ENCODE results near the gene ANO2.

- no peak for TF ChIP-seq POLR2A (IDR thresholded peaks at IDR 0.05)
- TF ChIP-seq, protein P1, sequence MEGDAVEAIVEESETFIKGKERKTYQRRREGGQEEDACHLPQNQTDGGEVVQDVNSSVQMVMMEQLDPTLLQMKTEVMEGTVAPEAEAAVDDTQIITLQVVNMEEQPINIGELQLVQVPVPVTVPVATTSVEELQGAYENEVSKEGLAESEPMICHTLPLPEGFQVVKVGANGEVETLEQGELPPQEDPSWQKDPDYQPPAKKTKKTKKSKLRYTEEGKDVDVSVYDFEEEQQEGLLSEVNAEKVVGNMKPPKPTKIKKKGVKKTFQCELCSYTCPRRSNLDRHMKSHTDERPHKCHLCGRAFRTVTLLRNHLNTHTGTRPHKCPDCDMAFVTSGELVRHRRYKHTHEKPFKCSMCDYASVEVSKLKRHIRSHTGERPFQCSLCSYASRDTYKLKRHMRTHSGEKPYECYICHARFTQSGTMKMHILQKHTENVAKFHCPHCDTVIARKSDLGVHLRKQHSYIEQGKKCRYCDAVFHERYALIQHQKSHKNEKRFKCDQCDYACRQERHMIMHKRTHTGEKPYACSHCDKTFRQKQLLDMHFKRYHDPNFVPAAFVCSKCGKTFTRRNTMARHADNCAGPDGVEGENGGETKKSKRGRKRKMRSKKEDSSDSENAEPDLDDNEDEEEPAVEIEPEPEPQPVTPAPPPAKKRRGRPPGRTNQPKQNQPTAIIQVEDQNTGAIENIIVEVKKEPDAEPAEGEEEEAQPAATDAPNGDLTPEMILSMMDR (IDR thresholded peaks at IDR 0.05), result no peak
Measured at GRCh38 chr12:5964913-5965900, 20.1 kb upstream of the ANO2 start.

Data from transverse colon (tissue), 3 donors.